Activated gamma-delta T cell treated with anti-CD3 and anti-CD28 coated beads, Interleukin-2, amount 50 U/mL, for 16 hours (primary cell): ENCODE results near the gene GRM3.

ENCODE experiments used
- DNase-seq: peaks from one replicate; pipeline ENCODE4 v3.0.0-alpha.2; 2020; ENCODE audit warnings: low read depth

The GRM3 gene

GRCh38 chr7:86788948-86789347 lies 145.2 kb downstream of the GRM3 start:
- no peak for DNase-seq

- DNase-seq, result no peak
Observed at GRCh38 chr7:86790383-86790782, 146.7 kb downstream of the GRM3 start.

- DNase-seq, result no peak
Observed at GRCh38 chr7:86792260-86792659, 148.6 kb downstream of the GRM3 start.

GRCh38 chr7:86793136-86793535 lies 149.4 kb downstream of the GRM3 start:
- DNase-seq, result no peak

- no peak for DNase-seq
Observed at GRCh38 chr7:86814661-86815379, 171.1 kb downstream of the GRM3 start.

- no peak for DNase-seq
Observed at GRCh38 chr7:86815556-86815955, 171.8 kb downstream of the GRM3 start.

- DNase-seq, result no peak
Observed at GRCh38 chr7:86818903-86819302, 175.2 kb downstream of the GRM3 start.

- no peak for DNase-seq
Observed at GRCh38 chr7:86823769-86824168, 180.1 kb downstream of the GRM3 start.

GRCh38 chr7:86825264-86825663 lies 181.6 kb downstream of the GRM3 start:
- DNase-seq, result no peak

- no peak for DNase-seq
Observed at GRCh38 chr7:86826948-86827347, 183.2 kb downstream of the GRM3 start.

- DNase-seq, result no peak
Observed at GRCh38 chr7:86833360-86833759, 189.7 kb downstream of the GRM3 start.

- DNase-seq, result no peak
Observed at GRCh38 chr7:86837235-86837634, 193.5 kb downstream of the GRM3 start.

GRCh38 chr7:86844608-86845007 lies 200.9 kb downstream of the GRM3 start:
- no peak for DNase-seq

- no peak for DNase-seq
Observed at GRCh38 chr7:86846494-86847190, 202.9 kb downstream of the GRM3 start.

GRCh38 chr7:86848226-86848625 lies 204.5 kb downstream of the GRM3 start:
- DNase-seq, result no peak

GRCh38 chr7:86851566-86851965 lies 207.9 kb downstream of the GRM3 start:
- no peak for DNase-seq

- DNase-seq, result no peak
Observed at GRCh38 chr7:86863452-86863851, 219.7 kb downstream of the GRM3 start.

GRCh38 chr7:86867163-86867762 lies 223.6 kb downstream of the GRM3 start:
- DNase-seq, result no peak

GRCh38 chr7:86876146-86876545 lies 232.4 kb downstream of the GRM3 start:
- no peak for DNase-seq

- no peak for DNase-seq
Observed at GRCh38 chr7:86884152-86884551, 240.4 kb downstream of the GRM3 start.

GRCh38 chr7:86889501-86889900 lies 245.8 kb downstream of the GRM3 start:
- DNase-seq, result no peak

- DNase-seq, result no peak
Observed at GRCh38 chr7:86898171-86898570, 254.5 kb downstream of the GRM3 start.

- DNase-seq, result no peak
Observed at GRCh38 chr7:86900886-86901285, 257.2 kb downstream of the GRM3 start.
